HepG2 (cell line): Measurements from ENCODE around the gene BCAS4. TPM values are rescaled to one million over a fixed set of nuclear protein-coding genes. Genes with fewer than 3 reads are reported as not detected.

ENCODE experiments used
- ATAC-seq: fragments of 200-7000 bp; cut with Tn5 transposase; 3 replicates; pipeline ENCODE4 v1.9.1; 2020; ENCODE audit warnings: mild to moderate bottlenecking, moderate library complexity
- BruUV-seq: library from RNA; stranded (reverse); fragments of 400-500 nt; replicated peaks from 2 replicates; lab custom pipeline; 2021; lab: Mats Ljungman, UMichigan
- CTCF ChIA-PET: fragments of 300-600 bp; formaldehyde crosslinking; extraction: SDS; loops from one replicate; lab custom pipeline; 2021; ENCODE audit warnings: low total read pairs, inconsistent platforms, low intra/inter-chr PET ratio; lab: Yijun Ruan, JAX
- POLR2A ChIA-PET: fragments of 350-600 bp; sonication (Branson Sonifier 250); formaldehyde crosslinking; loops from one replicate; lab custom pipeline; 2020; ENCODE audit warnings: antibody characterized with exemption, inconsistent platforms; lab: Yijun Ruan, JAX
- DNase-seq: peaks from one replicate; pipeline ENCODE4 v3.0.0-alpha.2; 2015; ENCODE audit warnings: low spot score
- FAIRE-seq: peaks from 3 replicates; lab custom pipeline; 2011; peaks lifted over from hg19 to GRCh38; lab: Jason Lieb, UNC
- H2AFZ ChIP-seq: one replicate; pipeline ENCODE4 v1.6.1; 2011; ENCODE audit warnings: low read length, inconsistent platforms
- H3K27ac ChIP-seq: fragments of 300-600 bp; 3 replicates; pipeline ENCODE4 v1.8.0; 2011; ENCODE audit warnings: mixed run types, mild to moderate bottlenecking, mixed read lengths, low read length, inconsistent platforms; ENCODE audit not compliant: insufficient read depth; ENCODE audit errors: extremely low read length
- H3K27me3 ChIP-seq, 2 experiments: fragments of 200-600 bp in 1 of 2; 2 replicates in 1 of 2; 3 replicates in 1 of 2; pipeline versions ENCODE4 v1.6.0 to v1.8.0; 2011; ENCODE audit warnings: low read length in 2 of 2, mild to moderate bottlenecking in 2 of 2, moderate library complexity in 2 of 2, inconsistent platforms in 1 of 2; ENCODE audit not compliant: insufficient read depth in 2 of 2, control insufficient read depth in 1 of 2
- H3K36me3 ChIP-seq, 2 experiments: fragments of 200-600 bp in 1 of 2; replicated peaks in 1 of 2; 2 replicates in 1 of 2; 3 replicates in 1 of 2; pipeline versions ENCODE4 v1.5.1 to v1.8.0; 2011; ENCODE audit warnings: low read length in 2 of 2, inconsistent platforms in 1 of 2; ENCODE audit not compliant: insufficient read depth in 2 of 2, control insufficient read depth in 1 of 2
- H3K4me1 ChIP-seq: 2 replicates; pipeline ENCODE4 v1.5.1; 2012; ENCODE audit warnings: low read length, inconsistent platforms; ENCODE audit not compliant: insufficient read depth
- H3K4me2 ChIP-seq: 2 replicates; pipeline ENCODE4 v1.6.0; 2011; ENCODE audit warnings: low read depth, low read length, inconsistent platforms
- H3K4me3 ChIP-seq, 3 experiments: fragments of 200-600 bp in 1 of 3; sonication (generic), shearing (Covaris generic) in 1 of 3; replicated peaks in 1 of 3; 2 replicates each; pipeline ENCODE4 v1.5.1; 2011 to 2016; ENCODE audit warnings: low read length in 3 of 3, inconsistent platforms in 2 of 3, low read depth in 2 of 3, mild to moderate bottlenecking in 2 of 3, control low read depth in 1 of 3, mixed read lengths in 1 of 3; ENCODE audit not compliant: insufficient read depth in 1 of 3
- H3K79me2 ChIP-seq: one replicate; pipeline ENCODE4 v1.6.1; 2011; ENCODE audit warnings: low read length, inconsistent platforms; ENCODE audit not compliant: insufficient read depth
- H3K9ac ChIP-seq: 2 replicates; pipeline ENCODE4 v1.6.0; 2011; ENCODE audit warnings: mild to moderate bottlenecking, low read depth, low read length, inconsistent platforms; ENCODE audit not compliant: insufficient read depth
- H3K9me3 ChIP-seq: 2 replicates; pipeline ENCODE4 v1.5.1; 2012; ENCODE audit warnings: mild to moderate bottlenecking, low read length
- H4K20me1 ChIP-seq: 2 replicates; pipeline ENCODE4 v1.6.0; 2011; ENCODE audit warnings: inconsistent platforms, mild to moderate bottlenecking, low read length, moderate library complexity; ENCODE audit not compliant: insufficient read depth
- BORCS8-MEF2B ChIP-seq: sonication (generic); formaldehyde crosslinking; IDR thresholded peaks from 2 replicates; pipeline ENCODE4 v1.8.0; 2022; ENCODE audit warnings: mild to moderate bottlenecking, missing genetic modification reagents
- FUBP1 ChIP-seq: sonication (generic); formaldehyde crosslinking; IDR thresholded peaks from 2 replicates; pipeline ENCODE4 v1.5.1; 2020; ENCODE audit warnings: missing genetic modification reagents, mild to moderate bottlenecking, borderline replicate concordance
- MNT ChIP-seq: fragments of 450-650 bp; IDR thresholded peaks from 2 replicates; pipeline ENCODE4 v1.6.1; 2016
- ZNF512 ChIP-seq: sonication (generic); formaldehyde crosslinking; IDR thresholded peaks from 2 replicates; pipeline ENCODE4 v1.4.0; 2020; ENCODE audit warnings: mild to moderate bottlenecking, missing genetic modification reagents
- ZNF782 ChIP-seq: sonication (generic); formaldehyde crosslinking; IDR thresholded peaks from 2 replicates; pipeline ENCODE4 v1.4.0; 2020; ENCODE audit warnings: missing genetic modification reagents, mild to moderate bottlenecking, borderline replicate concordance
- WGBS: methylation state at CpG from one replicate; pipeline ENCODE4 v1.1.6; 2017; ENCODE audit warnings: low lambda C conversion rate; 5-methylcytosine and 5-hydroxymethylcytosine counted together
- in situ Hi-C: cut with HindIII; loops from 2 replicates; pipeline ENCODE4 v1.10.0; 2017; ENCODE audit warnings: low pct_unique_long_range_greater_than_20kb; ENCODE audit not compliant: extremely low pct_ligation_motif_present
- intact Hi-C: fragments of 100-400 bp; cut with micrococcal nuclease; formaldehyde crosslinking; loops from one replicate; pipeline ENCODE4 v1.10.0; 2022; ENCODE audit not compliant: unreplicated experiment
- polyA plus RNA-seq, 8 experiments: library from polyadenylated mRNA; depleted of rRNA in 3 of 8; stranded (reverse) in 7 of 8; unstranded in 1 of 8; fragments of >200 nt; fragmentation: Illumina TruSeq in 4 of 8; extraction: Trizol in 4 of 8; gene quantifications; 2 replicates each; pipeline versions ENCODE4 v1.2.1 to v1.2.3, GENCODE V29; 2011 to 2016; ENCODE audit warnings: low read depth in 4 of 8, missing spikeins in 1 of 8, mixed read lengths in 1 of 8; ENCODE audit not compliant: insufficient read depth in 1 of 8
- total RNA-seq, 5 experiments: library from RNA; depleted of rRNA; stranded (reverse); fragments of >200 nt; fragmentation: Illumina TruSeq; extraction: Trizol; gene quantifications; 2 replicates each; pipeline ENCODE4 v1.2.3, GENCODE V29; 2016; ENCODE audit warnings: low read depth in 1 of 5

Gene BCAS4
- total and polyA plus RNA-seq, 2 of the 13 experiments (the other 11 are each of a cell fraction or from before 2014, with no cell fraction given): 7.2 to 8.0 TPM

GRCh38 chr20:50819349-50819748, 24.5 kb downstream of the BCAS4 start:
- peaks cover 25% of the 10 kb centered on the region for H3K4me1 ChIP-seq
- H3K79me2 ChIP-seq: no peaks in the 10 kb centered on the region
- H3K4me3 ChIP-seq: no peak overlapping the region
- no peaks in the 10 kb centered on the region for H3K36me3 ChIP-seq
- no peak for FAIRE-seq
- H3K4me2 ChIP-seq: no peak overlapping the region
- intact Hi-C loops: no loop called here
- in situ Hi-C loops: no loop called here
- H3K27ac ChIP-seq: no peak overlapping the region
- no peak overlapping the region for H3K9ac ChIP-seq
- no peak overlapping the region for H2AFZ ChIP-seq
- TF ChIP-seq ZNF782 (CRISPR knock-in tag) (no peak), FUBP1 (no peak), BORCS8-MEF2B (CRISPR knock-in tag) (peak; percentile 49; the same call in 1 of the 2 replicates)
- H4K20me1 ChIP-seq: no peaks in the 10 kb centered on the region
- no peaks in the 10 kb centered on the region for H3K9me3 ChIP-seq
- no peaks in the 10 kb centered on the region for H3K27me3 ChIP-seq
- DNase-seq: no peak
- ChIA-PET POLR2A (interaction anchor here (1.2 to 2.7 kb wide), 6 partner anchors 11 to 139 kb away, joined by 3 to 39 read pairs (median 10); partner anchors contain the start of genes ADNP, BCAS4, DPM1 and MOCS3), CTCF (interaction anchor here (2.0 to 2.8 kb wide), 2 partner anchors 25 to 110 kb away, joined by 18 to 32 read pairs; partner anchors contain the start of gene BCAS4)
- BruUV-seq: no TSS peak
- ATAC-seq: no peak
- 97% methylated on average over 8 of the region's 8 CpGs for WGBS

- Histone ChIP-seq H3K27me3 (no peaks in the 10 kb centered on the region), H3K4me2 (0 out of 2 replicates have a peak overlapping the region, but pooled peaks have one; percentile 46), H2AFZ (no peak overlapping the region), H3K9ac (no peak overlapping the region), H3K4me3 (no peak overlapping the region), H3K9me3 (no peaks in the 10 kb centered on the region), H3K27ac (no peak overlapping the region), H3K79me2 (no peaks in the 10 kb centered on the region), H3K4me1 (peaks cover 25% of the 10 kb centered on the region), H3K36me3 (no peaks in the 10 kb centered on the region), H4K20me1 (no peaks in the 10 kb centered on the region)
- intact Hi-C loops: no loop called here
- FAIRE-seq: no peak
- BruUV-seq: no TSS peak
- TF ChIP-seq MNT (peak; percentile 90), ZNF512 (CRISPR knock-in tag) (no peak)
- CTCF ChIA-PET: no interaction called here
- in situ Hi-C loops: no loop called here
- 94% methylated on average over 16 of the region's 16 CpGs for WGBS
- DNase-seq: no peak
- POLR2A ChIA-PET: no interaction called here
- no peak for ATAC-seq
These were observed 25.8 kb downstream of the BCAS4 start for GRCh38 chr20:50820515-50821256.
